LoVo (cell line): ENCODE data around the gene TOMM70.
"Not testable (repeated sequence)": the region's sequence is repeated elsewhere in the genome, so short reads cannot be mapped to it uniquely, and the experiment has no call there.

ENCODE experiments used
- DNase-seq: peaks from one replicate; pipeline ENCODE4 v3.0.0-alpha.2; 2016; ENCODE audit warnings: low spot score

Gene TOMM70

GRCh38 chr3:100400780-100401673, at the start of gene TOMM70, which contains the start of gene LNP1:
TSS of gene TOMM70 (minus strand) at chr3:100401089. CDS start at chr3:100400949, 140 bp downstream.
TSS of gene LNP1 (plus strand) at chr3:100401539. CDS start at chr3:100429730, 28,191 bp downstream.
- DNase-seq = peak; percentile 93

- no peak for DNase-seq
Measured at GRCh38 chr3:100449214-100449613, 48.3 kb upstream of the TOMM70 start.

GRCh38 chr3:100448079-100448478, 47.2 kb upstream of the TOMM70 start:
- DNase-seq = no peak

GRCh38 chr3:100447067-100447466, 46.2 kb upstream of the TOMM70 start:
- DNase-seq = not testable (repeated sequence)

GRCh38 chr3:100443690-100444089, 42.8 kb upstream of the TOMM70 start:
- no peak for DNase-seq

- DNase-seq = no peak
Measured at GRCh38 chr3:100440895-100441294, 40.0 kb upstream of the TOMM70 start.

- no peak for DNase-seq
Measured at GRCh38 chr3:100438623-100438974, 37.7 kb upstream of the TOMM70 start.

GRCh38 chr3:100437721-100438622, 37.1 kb upstream of the TOMM70 start:
- no peak for DNase-seq

GRCh38 chr3:100436951-100437350, 36.1 kb upstream of the TOMM70 start:
- no peak for DNase-seq

GRCh38 chr3:100429187-100429716, 28.4 kb upstream of the TOMM70 start:
- no peak for DNase-seq

GRCh38 chr3:100427699-100428098, 26.8 kb upstream of the TOMM70 start:
- DNase-seq = no peak

GRCh38 chr3:100426067-100426682, 25.3 kb upstream of the TOMM70 start:
- no peak for DNase-seq

- DNase-seq = peak; percentile 56
Measured at GRCh38 chr3:100425316-100425715, 24.4 kb upstream of the TOMM70 start.

- DNase-seq = no peak
Measured at GRCh38 chr3:100424261-100424660, 23.4 kb upstream of the TOMM70 start.

- DNase-seq = no peak
Measured at GRCh38 chr3:100423611-100424010, 22.7 kb upstream of the TOMM70 start.

- no peak for DNase-seq
Measured at GRCh38 chr3:100420885-100421284, 20.0 kb upstream of the TOMM70 start.

GRCh38 chr3:100419406-100419805, 18.5 kb upstream of the TOMM70 start:
- no peak for DNase-seq

GRCh38 chr3:100416863-100417262, 16.0 kb upstream of the TOMM70 start:
- DNase-seq = no peak

- no peak for DNase-seq
Measured at GRCh38 chr3:100416176-100416575, 15.3 kb upstream of the TOMM70 start.

- DNase-seq = no peak
Measured at GRCh38 chr3:100413613-100414012, 12.7 kb upstream of the TOMM70 start.

- DNase-seq = no peak
Measured at GRCh38 chr3:100412912-100413590, 12.2 kb upstream of the TOMM70 start.
